Measurements from ENCODE around the gene BSCL2. TPM values are rescaled to one million over a fixed set of nuclear protein-coding genes. Genes with fewer than 3 reads are reported as not detected.
"Not testable (repeated sequence)": the region's sequence is repeated elsewhere in the genome, so short reads cannot be mapped to it uniquely, and the experiment has no call there.

Gene BSCL2
- total RNA-seq, 4 donors from 2014 or later: 25.4 to 68.2 (median 45.1) TPM

DNA sequence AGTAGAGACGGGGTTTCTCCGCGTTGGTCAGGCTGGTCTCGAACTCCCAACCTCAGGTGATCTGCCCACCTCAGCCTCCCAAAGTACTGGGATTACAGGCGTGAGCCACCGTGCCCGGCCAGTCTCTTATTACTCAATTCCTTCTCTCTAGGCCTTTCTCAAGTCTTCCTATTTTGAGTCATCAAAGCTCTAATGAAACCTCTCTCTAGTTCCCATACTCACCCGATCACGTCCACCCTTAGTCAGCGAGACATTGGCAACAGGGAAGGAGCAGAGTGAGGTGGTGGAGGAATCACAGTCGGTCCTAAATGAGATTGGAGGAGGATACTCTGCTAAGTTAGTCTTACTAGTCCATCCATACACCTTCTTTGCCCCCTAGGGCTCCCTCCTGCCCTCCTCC, 5.0 kb downstream of the BSCL2 start:
- TF ChIP-seq, protein P1, sequence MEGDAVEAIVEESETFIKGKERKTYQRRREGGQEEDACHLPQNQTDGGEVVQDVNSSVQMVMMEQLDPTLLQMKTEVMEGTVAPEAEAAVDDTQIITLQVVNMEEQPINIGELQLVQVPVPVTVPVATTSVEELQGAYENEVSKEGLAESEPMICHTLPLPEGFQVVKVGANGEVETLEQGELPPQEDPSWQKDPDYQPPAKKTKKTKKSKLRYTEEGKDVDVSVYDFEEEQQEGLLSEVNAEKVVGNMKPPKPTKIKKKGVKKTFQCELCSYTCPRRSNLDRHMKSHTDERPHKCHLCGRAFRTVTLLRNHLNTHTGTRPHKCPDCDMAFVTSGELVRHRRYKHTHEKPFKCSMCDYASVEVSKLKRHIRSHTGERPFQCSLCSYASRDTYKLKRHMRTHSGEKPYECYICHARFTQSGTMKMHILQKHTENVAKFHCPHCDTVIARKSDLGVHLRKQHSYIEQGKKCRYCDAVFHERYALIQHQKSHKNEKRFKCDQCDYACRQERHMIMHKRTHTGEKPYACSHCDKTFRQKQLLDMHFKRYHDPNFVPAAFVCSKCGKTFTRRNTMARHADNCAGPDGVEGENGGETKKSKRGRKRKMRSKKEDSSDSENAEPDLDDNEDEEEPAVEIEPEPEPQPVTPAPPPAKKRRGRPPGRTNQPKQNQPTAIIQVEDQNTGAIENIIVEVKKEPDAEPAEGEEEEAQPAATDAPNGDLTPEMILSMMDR (IDR thresholded peaks at IDR 0.05): no peak
- TF ChIP-seq POLR2A (IDR thresholded peaks at IDR 0.05): no peak
- 90% methylated on average over 11 of the region's 11 CpGs for WGBS, 2 donors
- H3K4me3 ChIP-seq (ENCODE audit: low read depth, poor library complexity, severe bottlenecking): no peak overlapping the region
- DNase-seq (ENCODE audit: low spot score in 2 of 2): no peak
- intact Hi-C loops (cut with DNase I; ENCODE audit: low total_unique reads): loop anchor here (10.0 kb wide), 1 partner anchor 317 kb away; no protein-coding TSS in a partner anchor

DNA sequence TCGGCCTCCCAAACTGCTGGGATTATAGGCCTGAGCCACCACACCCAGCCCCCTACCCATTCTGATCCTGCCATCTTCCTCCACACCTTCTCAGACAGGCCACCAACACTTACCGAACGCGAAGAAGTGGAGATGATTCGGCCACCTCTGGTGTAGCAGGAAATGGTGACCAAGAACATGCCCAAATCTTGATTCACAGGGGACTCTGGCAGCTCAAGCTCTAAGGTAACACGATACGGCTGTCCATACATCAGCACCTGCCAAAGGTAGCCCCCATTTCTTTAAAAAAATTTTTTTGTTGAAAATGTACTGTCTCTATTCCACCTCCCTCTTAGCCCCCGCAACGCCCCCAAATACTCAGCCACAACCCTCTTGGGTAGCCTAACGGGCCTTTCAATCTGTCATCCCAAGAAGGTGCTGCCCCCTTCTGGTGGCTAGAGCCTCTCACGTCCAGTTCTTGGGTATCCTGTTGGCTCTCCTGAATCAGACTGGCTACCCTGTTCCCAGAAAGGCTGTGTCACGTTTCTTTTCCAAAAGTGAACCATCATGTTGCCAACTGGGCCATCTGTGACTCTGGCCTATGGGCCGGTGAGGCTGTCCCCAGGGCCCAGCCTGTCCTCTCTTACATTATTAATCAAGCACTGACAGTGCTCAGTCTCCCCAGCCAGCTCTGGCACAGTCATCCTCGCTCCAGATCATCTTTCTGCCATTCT, 12.6 kb downstream of the BSCL2 start:
- H3K4me3 ChIP-seq (ENCODE audit: low read depth, poor library complexity, severe bottlenecking): no peak overlapping the region
- no peak for TF ChIP-seq POLR2A (IDR thresholded peaks at IDR 0.05)
- TF ChIP-seq, protein P1 (IDR thresholded peaks at IDR 0.05): peak in 1 of 3 donors; percentile 40
- peak; percentile 77 to 96 for DNase-seq (ENCODE audit: low spot score in 2 of 2)
- intact Hi-C loops (cut with DNase I; ENCODE audit: low total_unique reads): loop anchor here (10.0 kb wide), 1 partner anchor 100 kb away; the partner anchor contains the start of gene TUT1
- 40 to 44% methylated on average over 14 of the region's 14 CpGs for WGBS, 2 donors

DNA sequence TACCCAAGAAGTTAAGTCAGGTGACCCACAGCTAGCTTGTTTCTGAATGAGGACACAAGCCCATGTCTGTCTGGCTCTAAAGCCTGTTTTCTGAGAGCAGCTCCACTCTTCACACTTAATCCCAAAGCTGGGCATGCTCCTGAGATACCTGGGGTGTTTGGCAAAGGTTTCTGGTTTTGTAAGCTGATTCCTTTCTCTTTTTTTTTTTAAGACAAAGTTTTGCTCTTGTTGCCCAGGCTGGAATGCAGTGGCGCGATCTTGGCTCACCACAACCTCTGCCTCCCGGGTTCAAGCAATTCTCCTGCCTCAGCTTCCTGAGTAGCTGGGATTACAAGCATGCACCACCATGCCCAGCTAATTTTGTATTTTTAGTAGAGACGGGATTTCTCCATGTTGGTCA, 13.6 kb downstream of the BSCL2 start:
- 55 to 62% methylated on average over 4 of the region's 4 CpGs for WGBS, 2 donors
- not testable (repeated sequence) for DNase-seq (ENCODE audit: low spot score in 2 of 2); H3K4me3 ChIP-seq (ENCODE audit: low read depth, poor library complexity, severe bottlenecking)
- intact Hi-C loops (cut with DNase I; ENCODE audit: low total_unique reads): loop anchor here (10.0 kb wide), 1 partner anchor 99 kb away; the partner anchor contains the start of gene TUT1

DNA sequence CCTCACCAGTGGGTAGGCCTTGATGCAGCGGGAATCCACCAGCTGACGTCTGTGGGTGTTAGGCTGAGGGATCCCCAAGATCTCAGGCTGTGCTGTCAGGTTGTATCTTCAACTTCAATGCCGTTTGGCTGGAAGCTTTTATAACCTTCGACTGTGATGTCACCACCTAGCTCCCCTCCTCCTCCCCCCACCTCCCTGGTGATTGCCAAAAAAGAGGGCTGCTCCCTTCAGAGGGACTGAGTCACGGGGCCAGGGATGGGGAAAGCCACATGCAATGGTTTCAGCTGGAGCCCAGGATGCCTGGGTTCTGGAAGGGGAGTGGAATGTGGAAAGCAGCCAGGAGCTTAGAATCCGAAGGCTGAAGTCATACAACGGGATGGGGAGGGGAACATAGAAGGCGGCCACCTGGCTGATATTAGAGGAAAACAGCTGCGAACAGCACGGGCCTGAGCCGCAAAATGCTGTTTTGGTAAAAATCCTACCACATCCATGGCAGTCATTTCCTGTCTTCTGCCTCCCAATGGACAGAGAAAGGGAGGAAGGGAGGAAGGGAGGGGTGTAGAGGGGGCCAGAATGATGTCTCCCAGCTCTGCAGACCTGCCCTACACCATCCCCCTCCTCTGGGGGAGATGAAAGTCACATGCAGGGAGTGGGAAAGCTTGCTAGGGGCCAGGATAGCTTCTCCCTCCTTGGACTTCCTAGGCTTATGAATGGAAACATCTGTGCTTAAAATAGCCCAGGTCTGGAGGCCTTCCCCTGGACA, 17.6 kb downstream of the BSCL2 start, which contains the start of gene LRRN4CL:
Gene LRRN4CL, minus strand, starts transcription at position 110 of the 763 bp plus-strand sequence. CDS start 1,022 bp downstream, outside the sequence.
- DNase-seq (ENCODE audit: low spot score in 2 of 2): peak; percentile 89 to 97
- intact Hi-C loops (cut with DNase I; ENCODE audit: low total_unique reads): loop anchor here (10.0 kb wide), 1 partner anchor 95 kb away; the partner anchor contains the start of gene TUT1
- no peak within 1 kb of the TSS for H3K4me3 ChIP-seq (ENCODE audit: low read depth, poor library complexity, severe bottlenecking)
- 19 to 24% methylated on average over 11 of the region's 11 CpGs for WGBS, 2 donors
- TF ChIP-seq POLR2A (IDR thresholded peaks at IDR 0.05): no peak
- TF ChIP-seq, protein P1 (IDR thresholded peaks at IDR 0.05): no peak

DNA sequence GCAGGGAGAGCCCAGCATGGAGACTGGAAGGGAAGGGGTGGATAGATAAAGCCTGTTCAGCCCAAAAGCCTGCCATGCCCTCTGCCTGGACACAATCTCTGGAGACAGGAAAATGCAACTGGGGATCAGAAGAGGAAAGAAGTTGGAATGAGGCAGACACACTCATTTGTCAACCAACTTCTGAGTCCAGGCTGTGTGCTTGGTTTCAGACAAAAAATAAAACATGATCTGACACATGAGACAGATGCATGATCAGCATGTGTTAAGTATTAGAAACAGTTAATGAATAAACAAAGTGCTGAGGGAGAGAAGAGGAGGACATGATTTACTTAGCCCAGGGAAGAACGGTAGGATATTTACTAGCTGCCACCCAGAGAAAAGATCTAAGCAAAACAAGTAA, 18.7 kb downstream of the BSCL2 start:
- TF ChIP-seq, protein P1 (IDR thresholded peaks at IDR 0.05): no peak
- no peak for TF ChIP-seq POLR2A (IDR thresholded peaks at IDR 0.05)
- DNase-seq (ENCODE audit: low spot score in 2 of 2): no peak
- no peak overlapping the region for H3K4me3 ChIP-seq (ENCODE audit: low read depth, poor library complexity, severe bottlenecking)
- intact Hi-C loops (cut with DNase I; ENCODE audit: low total_unique reads): no loop called here
- 19 to 38% methylated on average over 1 of the region's 1 CpG for WGBS, 2 donors
